ENCODE measurements around the gene IGF2BP2.

Gene IGF2BP2

DNA sequence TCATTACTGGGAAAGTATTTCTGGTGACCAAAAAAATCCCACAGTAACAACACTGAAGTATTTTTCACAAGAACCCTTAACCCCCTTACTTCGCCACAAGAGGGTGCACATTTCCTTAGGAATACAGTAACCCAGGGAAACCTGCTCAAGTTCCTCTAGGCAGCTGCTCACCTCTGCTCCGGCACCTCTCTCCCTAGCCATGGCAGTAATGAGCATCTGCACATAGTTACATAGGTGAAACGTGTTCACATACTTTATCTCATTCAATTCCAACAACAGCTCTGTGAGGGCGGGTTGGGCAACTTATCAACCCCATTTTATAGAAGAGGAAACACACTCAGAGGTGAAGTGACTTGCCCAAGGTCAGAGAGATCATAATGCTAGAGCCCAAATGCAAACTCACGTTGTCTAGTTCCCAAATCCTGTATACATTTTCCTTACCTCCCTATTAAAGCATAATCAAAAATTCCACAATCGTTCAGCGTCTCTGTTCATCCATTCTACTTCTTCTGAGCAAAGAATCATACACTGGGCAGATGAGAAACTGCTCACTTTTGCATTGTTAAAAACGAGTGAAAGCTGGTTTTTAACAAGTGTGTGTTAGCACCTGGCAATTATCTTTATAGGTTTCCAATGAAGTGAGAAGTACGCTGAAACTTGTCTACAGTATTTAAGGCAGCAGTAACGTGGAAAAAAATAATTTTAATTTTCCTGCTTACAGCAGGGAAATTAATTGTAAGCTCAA, 90.7 kb downstream of the IGF2BP2 start:
- DNase-seq (ENCODE audit: low read depth): no peak

DNA sequence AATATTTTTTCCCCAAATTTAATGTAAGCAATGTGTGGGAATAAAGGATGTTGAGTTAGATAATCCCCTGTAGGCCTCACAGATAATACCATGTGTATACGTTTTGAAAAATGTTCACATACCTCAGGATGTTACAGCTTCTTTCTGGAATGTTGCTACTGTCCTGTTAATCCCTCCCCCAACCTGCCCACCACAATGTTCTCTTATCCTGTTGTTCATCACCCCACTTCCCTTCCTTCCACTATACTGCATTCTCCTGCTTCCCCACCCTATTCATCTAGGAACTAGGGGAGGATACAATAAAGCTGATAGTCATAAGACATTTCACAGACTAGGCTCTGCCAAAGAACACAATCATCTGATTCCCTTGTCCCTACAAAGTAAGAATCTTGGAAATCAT, 92.1 kb downstream of the IGF2BP2 start:
- DNase-seq (ENCODE audit: low read depth): no peak

DNA sequence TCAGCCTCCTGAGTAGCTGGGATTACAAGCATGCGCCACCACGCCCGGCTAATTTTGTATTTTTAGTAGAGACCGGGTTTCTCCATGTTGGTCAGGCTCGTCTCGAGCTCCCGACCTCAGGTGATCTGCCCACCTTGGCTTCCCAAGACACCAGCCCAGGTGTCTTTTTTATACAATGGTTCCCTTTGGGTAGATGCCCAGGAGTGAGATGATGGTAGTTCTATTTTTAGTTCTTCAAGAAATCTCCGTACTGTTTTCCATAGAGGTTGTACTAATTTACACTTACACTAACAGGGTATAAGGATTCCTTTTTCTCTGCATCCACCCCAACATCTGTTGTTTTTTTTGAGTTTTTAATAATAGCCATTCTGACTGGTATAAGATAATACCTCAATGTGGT, 94.3 kb downstream of the IGF2BP2 start:
- no peak for DNase-seq (ENCODE audit: low read depth)

- DNase-seq (ENCODE audit: low read depth): no peak
Observed at GRCh38 chr3:185729337-185730055, 95.3 kb downstream of the IGF2BP2 start.

DNA sequence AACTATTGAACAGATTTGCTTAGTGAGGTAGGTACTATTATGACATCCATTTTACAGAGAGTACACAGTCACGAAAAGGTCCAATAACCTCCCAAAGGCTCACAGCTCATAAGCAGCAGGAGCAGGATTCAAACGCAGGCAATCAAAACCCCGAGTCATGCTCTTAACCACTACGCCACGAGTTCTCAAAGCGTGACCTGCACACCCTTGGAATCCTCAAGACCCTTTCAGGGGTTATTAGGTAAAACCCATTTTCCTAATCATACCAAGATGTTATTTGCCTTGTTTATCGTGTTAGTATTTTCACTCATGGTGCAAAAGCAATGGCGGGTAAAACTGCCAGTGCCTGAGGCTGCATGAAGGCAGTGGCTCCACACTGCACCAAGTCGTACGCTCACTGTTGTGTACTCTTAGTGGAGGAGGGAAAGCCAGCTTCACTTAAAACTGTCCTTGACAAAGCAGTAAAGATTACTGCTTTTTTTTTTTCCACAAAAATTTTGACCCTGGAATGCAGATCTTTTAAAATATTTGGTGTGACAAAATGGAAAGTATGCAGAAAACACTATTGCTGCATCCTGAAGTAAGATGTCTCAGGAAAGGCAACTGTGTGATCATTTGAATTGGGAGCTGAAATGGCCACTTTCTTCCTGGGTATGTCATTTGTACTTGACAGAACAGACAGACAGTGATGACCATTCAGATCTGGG, 96.1 kb downstream of the IGF2BP2 start:
- no peak for DNase-seq (ENCODE audit: low read depth)

DNA sequence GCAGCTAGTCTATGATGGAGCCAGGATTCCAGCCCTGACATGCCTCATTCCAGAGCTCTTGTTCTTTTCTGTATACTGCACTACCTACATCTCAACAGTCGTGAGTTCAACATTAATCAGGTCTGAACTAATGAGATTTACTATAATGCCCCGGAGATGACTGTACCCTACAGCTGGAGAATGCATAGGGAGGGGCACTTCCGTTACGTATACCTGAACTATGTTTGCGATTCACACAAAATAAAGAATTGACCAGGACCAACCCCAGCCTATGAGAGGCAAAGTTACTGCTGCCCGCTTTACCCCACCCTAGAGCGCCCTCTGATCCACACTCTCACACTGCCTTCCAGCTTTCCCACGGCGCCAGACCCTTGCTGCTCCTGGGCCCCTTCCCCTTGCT, 97.0 kb downstream of the IGF2BP2 start:
- DNase-seq (ENCODE audit: low read depth): no peak

DNA sequence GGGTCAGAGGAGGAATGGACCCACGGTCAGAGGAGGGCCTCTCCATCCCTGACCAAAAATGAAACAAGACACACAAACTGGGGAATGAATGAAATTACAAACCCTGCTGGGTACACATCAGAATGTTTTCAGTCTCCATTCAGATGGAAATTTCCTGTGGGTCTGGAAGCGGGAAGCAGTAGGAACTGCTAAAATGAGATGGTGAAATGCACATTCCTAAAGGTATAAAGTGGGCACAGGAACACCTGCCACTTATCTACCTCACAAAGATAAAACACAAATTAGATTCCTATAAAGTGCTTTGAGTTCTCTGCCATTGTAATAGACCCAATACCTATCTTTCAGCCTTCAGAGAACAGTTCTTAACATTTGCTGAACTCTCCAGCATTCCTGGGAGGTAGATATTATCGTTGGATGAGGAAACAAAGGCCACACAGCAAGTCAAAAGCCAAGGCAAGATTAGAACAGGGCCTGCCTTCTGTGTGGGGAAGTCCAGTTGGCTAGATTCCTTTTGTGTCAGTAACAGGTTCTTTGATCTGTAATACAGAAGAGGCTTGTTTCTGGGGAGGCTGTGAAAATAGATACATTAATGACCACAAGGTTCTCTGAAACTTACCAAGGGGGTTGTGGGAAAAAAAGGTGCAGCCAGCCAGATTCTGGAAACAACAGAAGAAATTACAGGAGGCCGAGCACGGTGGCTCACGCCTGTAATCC, 98.4 kb downstream of the IGF2BP2 start:
- DNase-seq (ENCODE audit: low read depth): no peak

DNA sequence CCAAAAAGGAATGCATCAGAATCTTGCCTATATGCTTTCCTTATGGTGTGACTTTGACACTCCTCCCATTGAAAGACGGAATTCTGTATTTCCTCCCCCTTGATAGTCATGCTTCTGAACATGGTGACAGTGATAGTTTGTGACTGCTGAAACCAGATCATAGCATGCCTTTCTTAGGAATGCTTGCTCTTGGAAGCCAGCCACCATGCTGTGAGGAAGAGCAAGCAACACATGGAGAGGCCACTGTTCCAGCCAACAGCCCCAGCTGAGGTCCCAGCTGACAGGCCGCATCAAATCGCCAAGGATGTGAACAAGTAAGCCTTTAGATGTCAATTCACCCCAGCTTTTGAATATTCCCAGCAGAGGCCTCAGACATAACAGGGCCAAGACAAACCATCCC, 100.1 kb downstream of the IGF2BP2 start:
- no peak for DNase-seq (ENCODE audit: low read depth)

- no peak for DNase-seq (ENCODE audit: low read depth)
Observed at GRCh38 chr3:185724251-185724650, 100.6 kb downstream of the IGF2BP2 start.

GRCh38 chr3:185722881-185723280, 102.0 kb downstream of the IGF2BP2 start:
- no peak for DNase-seq (ENCODE audit: low read depth)

DNA sequence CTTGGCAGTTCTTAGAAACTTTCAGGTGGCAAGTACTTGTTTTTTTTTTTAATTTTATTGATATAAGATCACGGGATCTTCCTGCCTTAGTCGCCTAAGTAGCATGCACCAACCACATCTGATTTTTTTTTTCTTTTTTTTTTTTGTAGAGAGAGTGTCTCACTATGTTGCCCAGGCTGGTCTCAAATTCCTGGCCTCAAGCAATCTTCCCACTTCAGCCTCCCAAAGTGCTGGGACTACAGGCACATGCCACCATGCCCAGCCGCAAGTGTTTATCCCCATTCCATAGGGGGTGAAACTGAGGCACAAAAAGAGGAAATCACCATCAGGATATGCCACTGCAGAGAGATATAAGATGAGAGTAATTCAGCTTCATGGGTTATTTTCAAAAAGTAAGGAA, 102.9 kb downstream of the IGF2BP2 start:
- DNase-seq (ENCODE audit: low read depth): no peak

DNA sequence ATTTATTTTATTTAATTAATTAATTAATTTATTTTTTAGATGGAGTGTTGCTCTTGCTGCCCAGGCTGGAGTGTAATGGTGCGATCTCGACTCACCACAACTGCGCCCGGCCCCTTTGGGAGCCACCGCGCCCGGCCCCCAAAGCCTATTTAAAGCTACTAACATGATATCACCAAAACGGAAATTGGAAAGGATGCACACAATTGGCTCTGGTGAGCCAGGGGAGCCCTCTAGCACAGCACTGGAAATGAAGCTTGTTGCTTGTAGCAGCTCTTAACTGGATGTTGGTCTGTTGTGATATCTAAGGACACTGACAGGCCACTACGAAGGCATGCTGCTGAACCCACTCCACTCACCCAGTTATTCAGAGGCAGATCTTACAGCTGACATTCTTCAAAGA, 104.5 kb downstream of the IGF2BP2 start:
- DNase-seq (ENCODE audit: low read depth): no peak

DNA sequence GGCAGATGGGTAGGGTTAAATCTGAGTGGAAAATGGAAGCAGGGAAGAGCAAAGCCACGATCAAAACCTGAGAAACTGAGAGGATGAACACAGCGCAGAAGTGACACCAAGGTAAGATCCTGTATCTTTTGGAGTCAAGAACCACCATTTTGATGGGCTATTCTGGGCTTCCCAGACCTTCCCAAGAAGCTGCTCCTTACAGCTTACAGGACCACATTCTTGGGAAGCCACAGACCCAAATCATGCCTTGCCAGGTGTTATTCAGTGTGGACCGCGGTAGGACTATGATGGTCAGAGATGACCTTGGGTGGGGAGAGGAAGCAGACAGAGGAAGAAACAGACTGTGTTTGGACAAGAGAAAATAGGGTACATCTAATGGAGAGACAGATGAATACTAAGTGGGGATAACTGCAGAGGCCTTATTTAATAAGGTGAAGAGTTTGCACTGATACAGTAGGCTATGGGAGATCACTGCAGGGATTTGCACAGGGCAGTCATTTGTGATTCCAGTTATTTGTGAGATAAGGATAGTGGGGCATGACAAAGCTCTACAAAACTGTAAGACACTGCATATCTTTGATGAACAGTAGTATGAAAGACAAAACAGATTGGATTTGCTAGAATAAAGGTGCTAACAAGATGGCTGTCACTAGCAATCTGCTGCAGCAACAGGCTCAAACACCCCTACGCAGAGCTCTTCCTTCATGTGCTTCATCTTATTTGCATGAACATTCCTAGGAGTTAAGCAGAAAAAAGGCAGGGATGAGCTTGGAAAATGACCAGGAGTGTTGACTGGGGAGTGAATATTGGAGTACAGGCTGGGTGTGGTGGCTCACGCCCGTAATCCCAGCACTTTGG, 105.9 kb downstream of the IGF2BP2 start:
- no peak for DNase-seq (ENCODE audit: low read depth)

DNA sequence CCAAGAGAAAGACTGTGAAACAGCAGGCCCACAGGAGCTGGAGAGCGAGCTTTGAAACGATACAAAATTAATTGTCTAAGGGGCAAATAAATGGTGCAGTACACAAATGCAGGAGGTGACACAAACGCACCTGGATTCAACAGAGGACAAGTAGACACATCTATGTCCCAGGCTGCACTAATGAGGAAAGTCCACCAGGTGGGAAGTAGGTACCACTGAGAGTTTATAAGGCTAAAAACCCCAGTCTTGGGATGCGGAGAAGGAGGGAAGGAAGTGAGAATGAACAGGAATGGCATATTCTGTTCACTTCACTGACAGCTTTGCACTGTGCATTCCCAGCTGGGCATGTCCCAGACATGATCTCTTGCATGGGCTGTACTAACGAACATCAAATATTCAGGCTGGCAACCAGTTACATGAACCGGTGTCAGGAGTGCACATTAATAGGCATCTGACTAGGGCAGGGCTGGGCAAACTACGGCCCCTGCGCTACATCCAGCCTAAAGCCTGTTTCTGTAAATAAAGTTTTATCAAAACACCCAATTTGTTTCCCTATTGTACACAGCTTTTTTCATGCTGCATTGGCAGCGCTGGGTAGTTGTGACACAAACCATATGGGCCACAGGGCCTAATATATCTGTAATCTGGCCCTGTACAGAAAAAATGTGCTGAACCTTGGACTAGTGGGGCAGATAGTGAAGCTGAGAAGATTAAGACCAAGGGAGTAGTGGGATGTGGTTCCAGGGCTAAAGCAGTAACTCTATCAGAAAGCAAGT, 107.0 kb downstream of the IGF2BP2 start:
- no peak for DNase-seq (ENCODE audit: low read depth)

- no peak for DNase-seq (ENCODE audit: low read depth)
Observed at GRCh38 chr3:185717121-185717520, 107.7 kb downstream of the IGF2BP2 start.

- DNase-seq (ENCODE audit: low read depth): no peak
Observed at GRCh38 chr3:185716436-185717108, 108.3 kb downstream of the IGF2BP2 start.

DNA sequence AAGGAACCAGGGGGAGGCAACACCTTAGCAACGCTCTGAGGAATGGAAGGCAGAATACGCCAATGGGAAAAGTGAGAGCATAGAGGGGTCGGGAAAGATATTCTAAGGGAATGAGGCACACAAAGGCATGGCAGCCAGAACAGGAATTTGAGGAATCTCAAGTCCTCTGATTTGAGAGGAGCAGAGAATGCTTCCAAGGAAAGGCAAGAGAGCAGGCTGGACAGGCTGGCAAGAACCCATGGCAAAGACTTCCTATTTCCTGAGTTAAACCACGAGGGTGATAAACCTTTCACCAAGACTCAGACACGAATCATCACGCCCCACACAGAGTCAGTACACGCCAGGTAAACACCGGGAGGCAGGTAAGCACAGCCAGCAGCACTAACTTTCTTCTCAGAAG, 109.8 kb downstream of the IGF2BP2 start:
- no peak for DNase-seq (ENCODE audit: low read depth)

DNA sequence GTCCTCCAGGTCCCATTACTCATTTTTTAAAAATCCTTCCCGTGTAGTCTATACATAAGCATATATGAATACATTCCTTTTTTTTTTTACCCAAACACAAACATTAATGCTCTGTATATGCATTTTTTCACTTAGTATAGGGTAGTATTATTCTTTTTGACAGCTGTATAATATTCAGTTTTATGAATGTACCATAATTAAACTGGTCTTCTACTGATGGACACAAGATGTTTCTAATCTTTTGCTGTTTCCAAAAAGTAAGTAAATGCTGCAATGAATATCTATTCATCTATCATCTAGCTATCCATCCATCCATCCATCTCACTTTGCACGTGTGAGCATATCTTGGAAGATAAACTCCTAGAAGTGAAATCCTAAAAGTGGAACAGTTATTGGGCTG, 110.8 kb downstream of the IGF2BP2 start:
- no peak for DNase-seq (ENCODE audit: low read depth)

DNA sequence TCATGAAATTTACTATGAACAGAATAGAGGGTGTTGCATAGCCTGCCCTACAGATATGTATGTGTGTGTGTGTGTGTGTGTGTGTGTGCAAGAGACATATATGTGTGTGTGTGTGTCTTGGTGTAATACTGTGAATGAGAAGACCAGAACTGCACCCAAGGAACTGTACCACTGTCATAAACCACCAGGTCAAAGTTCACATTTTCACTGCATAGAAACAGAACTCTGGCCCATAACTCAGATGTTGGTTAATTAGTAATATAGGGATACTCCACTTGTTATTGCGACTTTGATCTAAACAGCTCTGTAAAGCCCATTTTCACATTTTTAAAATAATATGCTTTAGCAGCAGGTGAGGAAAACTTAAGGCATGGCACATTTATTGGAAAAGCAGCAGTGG, 111.8 kb downstream of the IGF2BP2 start:
- no peak for DNase-seq (ENCODE audit: low read depth)

GRCh38 chr3:185712337-185712736, 112.5 kb downstream of the IGF2BP2 start:
- no peak for DNase-seq (ENCODE audit: low read depth)
